HepG2 (cell line): ENCODE measurements around the gene TMEM144. TPM values are rescaled to one million over a fixed set of nuclear protein-coding genes. Genes with fewer than 3 reads are reported as not detected.

Experiments
- AGO1 ChIP-seq: fragments of 200-400 bp; formaldehyde crosslinking; IDR thresholded peaks from 2 replicates; pipeline ENCODE4 v1.6.1; 2017; ENCODE audit warnings: mild to moderate bottlenecking, low read depth, low read length, moderate library complexity; ENCODE audit not compliant: poor library complexity, severe bottlenecking
- CTCF ChIP-seq: sonication (generic); formaldehyde crosslinking; IDR thresholded peaks from 2 replicates; pipeline ENCODE4 v1.5.0; 2020; ENCODE audit warnings: mild to moderate bottlenecking, missing genetic modification reagents, moderate library complexity
- ERF ChIP-seq: IDR thresholded peaks from 2 replicates; pipeline ENCODE4 v1.6.1; 2018; ENCODE audit warnings: missing biosample characterization, missing genetic modification reagents
- HMG20A ChIP-seq: IDR thresholded peaks from 2 replicates; pipeline ENCODE4 v1.6.1; 2016; ENCODE audit warnings: borderline replicate concordance
- MEIS2 ChIP-seq: sonication (generic); formaldehyde crosslinking; IDR thresholded peaks from 2 replicates; pipeline ENCODE4 v1.9.0; 2021; ENCODE audit warnings: mild to moderate bottlenecking, missing genetic modification reagents
- MLLT10 ChIP-seq: sonication (generic); formaldehyde crosslinking; IDR thresholded peaks from 2 replicates; pipeline ENCODE4 v1.4.0; 2020; ENCODE audit warnings: missing genetic modification reagents
- NR2F6 ChIP-seq, 2 experiments: IDR thresholded peaks; 2 replicates each; pipeline ENCODE4 v1.6.1; 2016; ENCODE audit warnings: antibody characterized with exemption in 1 of 2, mild to moderate bottlenecking in 1 of 2
- PHF21A ChIP-seq: sonication (generic); formaldehyde crosslinking; IDR thresholded peaks from 2 replicates; pipeline ENCODE4 v1.5.0; 2020; ENCODE audit warnings: mild to moderate bottlenecking, missing genetic modification reagents
- POLR2AphosphoS2 ChIP-seq: IDR thresholded peaks from 2 replicates; pipeline ENCODE4 v1.6.1; 2011; ENCODE audit warnings: low read depth, low read length, improper control_type of control experiment
- SAFB2 ChIP-seq: sonication (generic); formaldehyde crosslinking; IDR thresholded peaks from 2 replicates; pipeline ENCODE4 v1.5.1; 2020; ENCODE audit warnings: missing genetic modification reagents, low read depth, mild to moderate bottlenecking, borderline replicate concordance
- SMC3 ChIP-seq: IDR thresholded peaks from 2 replicates; pipeline ENCODE4 v1.6.1; 2011; ENCODE audit warnings: low read length, improper control_type of control experiment
- SPEN ChIP-seq: sonication (generic); formaldehyde crosslinking; IDR thresholded peaks from 2 replicates; pipeline ENCODE4 v1.5.1; 2020; ENCODE audit warnings: low read depth, mild to moderate bottlenecking, missing genetic modification reagents
- SYNCRIP ChIP-seq: fragments of 200-400 bp; formaldehyde crosslinking; IDR thresholded peaks from 2 replicates; pipeline ENCODE4 v1.6.1; 2018; ENCODE audit warnings: mild to moderate bottlenecking, low read depth, low read length; ENCODE audit not compliant: insufficient read depth
- TAF1 ChIP-seq: sonication (generic); formaldehyde crosslinking; IDR thresholded peaks from 2 replicates; pipeline ENCODE4 v1.4.0; 2020; ENCODE audit warnings: missing genetic modification reagents
- TOPORS ChIP-seq: sonication (generic); formaldehyde crosslinking; IDR thresholded peaks from 2 replicates; pipeline ENCODE4 v1.8.0; 2023; ENCODE audit warnings: mild to moderate bottlenecking, missing genetic modification reagents
- ZNF503 ChIP-seq: sonication (generic); formaldehyde crosslinking; IDR thresholded peaks from 2 replicates; pipeline ENCODE4 v1.4.0; 2020; ENCODE audit warnings: missing genetic modification reagents
- ZSCAN30 ChIP-seq: sonication (generic); formaldehyde crosslinking; IDR thresholded peaks from 2 replicates; pipeline ENCODE4 v1.5.0; 2020; ENCODE audit warnings: mild to moderate bottlenecking, missing genetic modification reagents
- polyA plus RNA-seq, 8 experiments: library from polyadenylated mRNA; depleted of rRNA in 3 of 8; stranded (reverse) in 7 of 8; unstranded in 1 of 8; fragments of >200 nt; fragmentation: Illumina TruSeq in 4 of 8; extraction: Trizol in 4 of 8; gene quantifications; 2 replicates each; pipeline versions ENCODE4 v1.2.1 to v1.2.3, GENCODE V29; 2011 to 2016; ENCODE audit warnings: low read depth in 4 of 8, missing spikeins in 1 of 8, mixed read lengths in 1 of 8; ENCODE audit not compliant: insufficient read depth in 1 of 8
- total RNA-seq, 5 experiments: library from RNA; depleted of rRNA; stranded (reverse); fragments of >200 nt; fragmentation: Illumina TruSeq; extraction: Trizol; gene quantifications; 2 replicates each; pipeline ENCODE4 v1.2.3, GENCODE V29; 2016; ENCODE audit warnings: low read depth in 1 of 5
- TF ChIP-seq, protein P1 (sequence below): sonication (generic); formaldehyde crosslinking; IDR thresholded peaks from 2 replicates; pipeline ENCODE4 v1.4.0; 2020; ENCODE audit warnings: missing genetic modification reagents, borderline replicate concordance
- TF ChIP-seq, protein P2 (sequence below): sonication (generic); formaldehyde crosslinking; IDR thresholded peaks from 2 replicates; pipeline ENCODE4 v1.4.0; 2020; ENCODE audit warnings: missing genetic modification reagents

The TMEM144 gene
- total and polyA plus RNA-seq, 2 of the 13 experiments (the other 11 are each of a cell fraction or from before 2014, with no cell fraction given), result 10.9 to 12.3 TPM

GRCh38 chr4:158172261-158173258 is 37.7 kb upstream of the TMEM144 start, which contains the start of gene GASK1B (continued):
- TF ChIP-seq, protein P1, sequence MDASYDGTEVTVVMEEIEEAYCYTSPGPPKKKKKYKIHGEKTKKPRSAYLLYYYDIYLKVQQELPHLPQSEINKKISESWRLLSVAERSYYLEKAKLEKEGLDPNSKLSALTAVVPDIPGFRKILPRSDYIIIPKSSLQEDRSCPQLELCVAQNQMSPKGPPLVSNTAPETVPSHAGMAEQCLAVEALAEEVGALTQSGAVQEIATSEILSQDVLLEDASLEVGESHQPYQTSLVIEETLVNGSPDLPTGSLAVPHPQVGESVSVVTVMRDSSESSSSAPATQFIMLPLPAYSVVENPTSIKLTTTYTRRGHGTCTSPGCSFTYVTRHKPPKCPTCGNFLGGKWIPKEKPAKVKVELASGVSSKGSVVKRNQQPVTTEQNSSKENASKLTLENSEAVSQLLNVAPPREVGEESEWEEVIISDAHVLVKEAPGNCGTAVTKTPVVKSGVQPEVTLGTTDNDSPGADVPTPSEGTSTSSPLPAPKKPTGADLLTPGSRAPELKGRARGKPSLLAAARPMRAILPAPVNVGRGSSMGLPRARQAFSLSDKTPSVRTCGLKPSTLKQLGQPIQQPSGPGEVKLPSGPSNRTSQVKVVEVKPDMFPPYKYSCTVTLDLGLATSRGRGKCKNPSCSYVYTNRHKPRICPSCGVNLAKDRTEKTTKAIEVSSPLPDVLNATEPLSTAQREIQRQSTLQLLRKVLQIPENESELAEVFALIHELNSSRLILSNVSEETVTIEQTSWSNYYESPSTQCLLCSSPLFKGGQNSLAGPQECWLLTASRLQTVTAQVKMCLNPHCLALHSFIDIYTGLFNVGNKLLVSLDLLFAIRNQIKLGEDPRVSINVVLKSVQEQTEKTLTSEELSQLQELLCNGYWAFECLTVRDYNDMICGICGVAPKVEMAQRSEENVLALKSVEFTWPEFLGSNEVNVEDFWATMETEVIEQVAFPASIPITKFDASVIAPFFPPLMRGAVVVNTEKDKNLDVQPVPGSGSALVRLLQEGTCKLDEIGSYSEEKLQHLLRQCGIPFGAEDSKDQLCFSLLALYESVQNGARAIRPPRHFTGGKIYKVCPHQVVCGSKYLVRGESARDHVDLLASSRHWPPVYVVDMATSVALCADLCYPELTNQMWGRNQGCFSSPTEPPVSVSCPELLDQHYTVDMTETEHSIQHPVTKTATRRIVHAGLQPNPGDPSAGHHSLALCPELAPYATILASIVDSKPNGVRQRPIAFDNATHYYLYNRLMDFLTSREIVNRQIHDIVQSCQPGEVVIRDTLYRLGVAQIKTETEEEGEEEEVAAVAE (CRISPR knock-in tag), result peak; percentile 92
- TF ChIP-seq ERF (0 out of 2 replicates have a peak, but pooled peaks have one; percentile 20), NR2F6 (IDR thresholded peaks at IDR 0.05) (peak; percentile 18; the same call in 1 of the 2 replicates), NR2F6 (CRISPR knock-in tag; IDR thresholded peaks at IDR 0.05) (0 out of 2 replicates have a peak, but pooled peaks have one; percentile 28), SPEN (no peak), ZSCAN30 (no peak), CTCF (CRISPR knock-in tag) (peak; percentile 65), MEIS2 (CRISPR knock-in tag) (no peak), POLR2AphosphoS2 (no peak), TAF1 (peak; percentile 26; the same call in 1 of the 2 replicates), HMG20A (CRISPR knock-in tag) (no peak), PHF21A (CRISPR knock-in tag) (peak; percentile 61; the same call in 1 of the 2 replicates), MLLT10 (CRISPR knock-in tag) (no peak), SAFB2 (CRISPR knock-in tag) (no peak), ZNF503 (CRISPR knock-in tag) (no peak), TOPORS (CRISPR knock-in tag) (no peak), SYNCRIP (no peak), AGO1 (no peak), SMC3 (peak; percentile 56)
- TF ChIP-seq, protein P2, sequence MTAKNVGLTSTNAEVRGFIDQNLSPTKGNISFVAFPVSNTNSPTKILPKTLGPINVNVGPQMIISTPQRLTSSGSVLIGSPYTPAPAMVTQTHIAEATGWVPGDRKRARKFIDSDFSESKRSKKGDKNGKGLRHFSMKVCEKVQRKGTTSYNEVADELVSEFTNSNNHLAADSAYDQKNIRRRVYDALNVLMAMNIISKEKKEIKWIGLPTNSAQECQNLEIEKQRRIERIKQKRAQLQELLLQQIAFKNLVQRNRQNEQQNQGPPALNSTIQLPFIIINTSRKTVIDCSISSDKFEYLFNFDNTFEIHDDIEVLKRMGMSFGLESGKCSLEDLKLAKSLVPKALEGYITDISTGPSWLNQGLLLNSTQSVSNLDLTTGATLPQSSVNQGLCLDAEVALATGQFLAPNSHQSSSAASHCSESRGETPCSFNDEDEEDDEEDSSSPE (CRISPR knock-in tag), result no peak
